ENCODE measurements around the gene BCL11B. TPM values are rescaled to one million over a fixed set of nuclear protein-coding genes. Genes with fewer than 3 reads are reported as not detected.

Gene BCL11B
- polyA plus RNA-seq, 5 donors = 2.6 to 3.4 (median 3.1) TPM

DNA sequence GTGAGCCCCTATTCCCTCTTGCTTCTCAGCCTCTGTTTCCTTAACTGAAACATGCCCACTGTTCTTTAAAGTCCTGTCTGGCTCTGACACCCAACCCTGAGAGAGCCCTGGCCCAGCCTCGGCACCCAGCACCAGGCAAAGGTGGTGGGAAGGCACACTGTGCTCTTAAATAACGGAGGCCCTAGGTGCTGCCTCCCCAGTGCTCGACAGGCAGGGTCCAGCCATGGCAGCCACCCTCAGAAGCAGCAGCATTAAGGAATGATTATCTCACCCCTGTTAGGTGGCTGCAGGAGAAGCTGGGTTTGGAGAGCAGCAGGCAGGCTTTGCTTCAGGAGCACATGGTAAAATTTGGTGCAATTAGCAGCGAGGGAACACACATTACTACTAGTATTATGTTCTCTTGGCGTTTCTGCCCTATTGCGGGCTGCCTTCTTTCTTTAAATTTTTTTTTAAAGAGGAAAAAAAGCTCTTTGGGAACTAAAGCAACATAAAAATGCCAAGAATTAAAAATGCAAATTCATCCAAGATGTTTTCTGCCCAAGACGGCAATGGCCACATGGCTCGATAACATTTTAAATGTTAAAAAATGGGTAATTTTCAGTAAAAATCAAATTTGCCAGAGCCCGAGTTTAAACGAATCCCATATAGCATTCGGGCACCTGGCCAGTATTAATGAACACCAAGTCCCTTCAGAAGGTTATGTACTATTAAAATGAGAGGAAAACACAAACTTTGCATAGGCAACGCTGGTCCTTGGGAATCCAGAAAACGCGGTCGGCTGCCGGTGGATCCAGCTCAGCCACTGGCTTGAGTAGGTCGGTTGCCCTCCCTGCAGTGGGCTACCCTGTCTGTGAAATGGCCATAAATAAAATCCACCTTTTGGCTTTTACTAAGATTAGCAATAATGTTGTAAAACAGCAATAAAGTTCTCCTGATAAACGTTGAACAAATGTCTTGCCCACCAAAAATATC is 152.2 kb downstream of the BCL11B start:
- DNase-seq = no peak

Other genes with a start within 250 kb of the BCL11B start
- 10 to 100 TPM; 39.0 to 43.4 (median 40.7) TPM for gene SETD3, start 208.7 kb upstream of the BCL11B start, polyA plus RNA-seq (ENCODE audit: insufficient read depth in 1 of 5, insufficient read length in 5 of 5, low replicate concordance in 1 of 5)
- gene CCNK, start 209.2 kb upstream of the BCL11B start, polyA plus RNA-seq (ENCODE audit: insufficient read depth in 1 of 5, insufficient read length in 5 of 5, low replicate concordance in 1 of 5) = 10 to 100 TPM; 38.0 to 48.6 (median 43.6) TPM